Adrenal gland (tissue), 5 donors: ENCODE measurements around the gene SS18.

ENCODE experiments used
- POLR2A ChIP-seq, 2 donors: fragments of 450-650 bp; IDR thresholded peaks; one replicate each; pipeline ENCODE4 v1.6.1; 2017; ENCODE audit warnings: antibody characterized with exemption in 2 of 2, mild to moderate bottlenecking in 2 of 2, moderate library complexity in 1 of 2
- TF ChIP-seq, protein P1 (sequence below), 6 experiments: fragments of 450-650 bp in 4 of 6; fragments of 200-600 bp in 2 of 6; sonication (generic) in 1 of 6; IDR thresholded peaks; 1 replicate in 5 of 6; 2 replicates in 1 of 6; pipeline versions ENCODE4 v1.5.1 to v1.8.0; 2016 to 2021; ENCODE audit warnings: antibody characterized with exemption in 6 of 6, mild to moderate bottlenecking in 2 of 6, moderate library complexity in 1 of 6
- donor health status: DM: no; HTN: no; CAD: no.

- TF ChIP-seq, protein P1, sequence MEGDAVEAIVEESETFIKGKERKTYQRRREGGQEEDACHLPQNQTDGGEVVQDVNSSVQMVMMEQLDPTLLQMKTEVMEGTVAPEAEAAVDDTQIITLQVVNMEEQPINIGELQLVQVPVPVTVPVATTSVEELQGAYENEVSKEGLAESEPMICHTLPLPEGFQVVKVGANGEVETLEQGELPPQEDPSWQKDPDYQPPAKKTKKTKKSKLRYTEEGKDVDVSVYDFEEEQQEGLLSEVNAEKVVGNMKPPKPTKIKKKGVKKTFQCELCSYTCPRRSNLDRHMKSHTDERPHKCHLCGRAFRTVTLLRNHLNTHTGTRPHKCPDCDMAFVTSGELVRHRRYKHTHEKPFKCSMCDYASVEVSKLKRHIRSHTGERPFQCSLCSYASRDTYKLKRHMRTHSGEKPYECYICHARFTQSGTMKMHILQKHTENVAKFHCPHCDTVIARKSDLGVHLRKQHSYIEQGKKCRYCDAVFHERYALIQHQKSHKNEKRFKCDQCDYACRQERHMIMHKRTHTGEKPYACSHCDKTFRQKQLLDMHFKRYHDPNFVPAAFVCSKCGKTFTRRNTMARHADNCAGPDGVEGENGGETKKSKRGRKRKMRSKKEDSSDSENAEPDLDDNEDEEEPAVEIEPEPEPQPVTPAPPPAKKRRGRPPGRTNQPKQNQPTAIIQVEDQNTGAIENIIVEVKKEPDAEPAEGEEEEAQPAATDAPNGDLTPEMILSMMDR (IDR thresholded peaks at IDR 0.05) = no peak
- TF ChIP-seq POLR2A (IDR thresholded peaks at IDR 0.05) = no peak
These were observed 76.0 kb downstream of the SS18 start for GRCh38 chr18:26014462-26014861.
